Measurements from ENCODE around the gene JMJD7.

Gene JMJD7

GRCh38 chr15:41865490-41866055, 37.7 kb downstream of the JMJD7 start:
- no peaks in the 10 kb centered on the region for H3K9me3 ChIP-seq (ENCODE audit: control extremely low read depth in 1 of 5, control insufficient read depth in 4 of 5, insufficient read depth in 2 of 5, low read depth in 1 of 5, low read length in 4 of 5)
- no peak overlapping the region for H3K27ac ChIP-seq (ENCODE audit: insufficient read depth in 1 of 2, low read depth in 1 of 2, low read length in 2 of 2, poor library complexity in 1 of 2, severe bottlenecking in 2 of 2)
- ChIA-PET POLR2A (no interaction called here), CTCF (interaction anchor here (0.8 to 1.6 kb wide), 3 partner anchors 12 to 92 kb away, joined by 3 to 5 read pairs (median 5); no protein-coding TSS in a partner anchor)
- H3K4me1 ChIP-seq (ENCODE audit: control extremely low read depth in 1 of 4, control insufficient read depth in 4 of 4, insufficient read depth in 4 of 4, low read length in 3 of 4): no peaks in the 10 kb centered on the region
- no peak for DNase-seq
- WGBS (ENCODE audit: insufficient coverage): 96% methylated on average over 13 of the region's 18 CpGs
- H3K36me3 ChIP-seq (ENCODE audit: control insufficient read depth in 4 of 4, insufficient read depth in 4 of 4, low read length in 3 of 4): no peaks in the 10 kb centered on the region
- H3K4me3 ChIP-seq (ENCODE audit: control insufficient read depth in 1 of 7, extremely low read depth in 1 of 7, insufficient read depth in 4 of 7, low read depth in 2 of 7, low read length in 6 of 7): no peak overlapping the region
- no peaks in the 10 kb centered on the region for H3K27me3 ChIP-seq (replicated peaks in 2 of 5; ENCODE audit: control insufficient read depth in 4 of 5, insufficient read depth in 5 of 5, low read length in 4 of 5)

GRCh38 chr15:41866263-41866703, 38.4 kb downstream of the JMJD7 start:
- H3K36me3 ChIP-seq (ENCODE audit: control insufficient read depth in 4 of 4, insufficient read depth in 4 of 4, low read length in 3 of 4): no peaks in the 10 kb centered on the region
- 87% methylated on average over 6 of the region's 8 CpGs for WGBS (ENCODE audit: insufficient coverage)
- H3K27me3 ChIP-seq (replicated peaks in 2 of 5; ENCODE audit: control insufficient read depth in 4 of 5, insufficient read depth in 5 of 5, low read length in 4 of 5): no peaks in the 10 kb centered on the region
- POLR2A ChIA-PET: no interaction called here
- no peaks in the 10 kb centered on the region for H3K4me1 ChIP-seq (ENCODE audit: control extremely low read depth in 1 of 4, control insufficient read depth in 4 of 4, insufficient read depth in 4 of 4, low read length in 3 of 4)
- no peaks in the 10 kb centered on the region for H3K9me3 ChIP-seq (ENCODE audit: control extremely low read depth in 1 of 5, control insufficient read depth in 4 of 5, insufficient read depth in 2 of 5, low read depth in 1 of 5, low read length in 4 of 5)
- no peak overlapping the region for H3K27ac ChIP-seq (ENCODE audit: insufficient read depth in 1 of 2, low read depth in 1 of 2, low read length in 2 of 2, poor library complexity in 1 of 2, severe bottlenecking in 2 of 2)
- no peak overlapping the region for H3K4me3 ChIP-seq (ENCODE audit: control insufficient read depth in 1 of 7, extremely low read depth in 1 of 7, insufficient read depth in 4 of 7, low read depth in 2 of 7, low read length in 6 of 7)
- CTCF ChIA-PET: interaction anchor here (1.6 kb wide), 1 partner anchor 93 kb away, joined by 5 read pairs; no protein-coding TSS in a partner anchor
- DNase-seq: no peak

GRCh38 chr15:41866872-41867579, 39.1 kb downstream of the JMJD7 start:
- H3K27me3 ChIP-seq (replicated peaks in 2 of 5; ENCODE audit: control insufficient read depth in 4 of 5, insufficient read depth in 5 of 5, low read length in 4 of 5): no peaks in the 10 kb centered on the region
- ChIA-PET POLR2A (no interaction called here), CTCF (no interaction called here)
- no peaks in the 10 kb centered on the region for H3K9me3 ChIP-seq (ENCODE audit: control extremely low read depth in 1 of 5, control insufficient read depth in 4 of 5, insufficient read depth in 2 of 5, low read depth in 1 of 5, low read length in 4 of 5)
- WGBS (ENCODE audit: insufficient coverage): 91% methylated on average over 17 of the region's 25 CpGs
- H3K4me1 ChIP-seq (ENCODE audit: control extremely low read depth in 1 of 4, control insufficient read depth in 4 of 4, insufficient read depth in 4 of 4, low read length in 3 of 4): no peaks in the 10 kb centered on the region
- DNase-seq: no peak
- H3K27ac ChIP-seq (ENCODE audit: insufficient read depth in 1 of 2, low read depth in 1 of 2, low read length in 2 of 2, poor library complexity in 1 of 2, severe bottlenecking in 2 of 2): no peak overlapping the region
- H3K4me3 ChIP-seq (ENCODE audit: control insufficient read depth in 1 of 7, extremely low read depth in 1 of 7, insufficient read depth in 4 of 7, low read depth in 2 of 7, low read length in 6 of 7): no peak overlapping the region
- H3K36me3 ChIP-seq (ENCODE audit: control insufficient read depth in 4 of 4, insufficient read depth in 4 of 4, low read length in 3 of 4): no peaks in the 10 kb centered on the region

- CTCF ChIA-PET: interaction anchor here (1.3 kb wide), 1 partner anchor 23 kb away, joined by 3 read pairs; no protein-coding TSS in a partner anchor
- Histone ChIP-seq H3K4me3 (ENCODE audit: control insufficient read depth in 1 of 7, extremely low read depth in 1 of 7, insufficient read depth in 4 of 7, low read depth in 2 of 7, low read length in 6 of 7) (no peak overlapping the region), H3K4me1 (ENCODE audit: control extremely low read depth in 1 of 4, control insufficient read depth in 4 of 4, insufficient read depth in 4 of 4, low read length in 3 of 4) (no peaks in the 10 kb centered on the region), H3K27me3 (replicated peaks in 2 of 5; ENCODE audit: control insufficient read depth in 4 of 5, insufficient read depth in 5 of 5, low read length in 4 of 5) (no peaks in the 10 kb centered on the region), H3K36me3 (ENCODE audit: control insufficient read depth in 4 of 4, insufficient read depth in 4 of 4, low read length in 3 of 4) (no peaks in the 10 kb centered on the region), H3K27ac (ENCODE audit: insufficient read depth in 1 of 2, low read depth in 1 of 2, low read length in 2 of 2, poor library complexity in 1 of 2, severe bottlenecking in 2 of 2) (no peak overlapping the region), H3K9me3 (ENCODE audit: control extremely low read depth in 1 of 5, control insufficient read depth in 4 of 5, insufficient read depth in 2 of 5, low read depth in 1 of 5, low read length in 4 of 5) (no peaks in the 10 kb centered on the region)
- POLR2A ChIA-PET: no interaction called here
- WGBS (ENCODE audit: insufficient coverage): 90% methylated on average over 13 of the region's 15 CpGs
- no peak for DNase-seq
These were observed 40.4 kb downstream of the JMJD7 start for GRCh38 chr15:41868321-41868720.

- no peaks in the 10 kb centered on the region for H3K27me3 ChIP-seq (replicated peaks in 2 of 5; ENCODE audit: control insufficient read depth in 4 of 5, insufficient read depth in 5 of 5, low read length in 4 of 5)
- no peak overlapping the region for H3K27ac ChIP-seq (ENCODE audit: insufficient read depth in 1 of 2, low read depth in 1 of 2, low read length in 2 of 2, poor library complexity in 1 of 2, severe bottlenecking in 2 of 2)
- ChIA-PET POLR2A (no interaction called here), CTCF (interaction anchor here (1.2 to 1.9 kb wide), 3 partner anchors 9 to 47 kb away, joined by 3 to 5 read pairs (median 3); no protein-coding TSS in a partner anchor)
- no peak overlapping the region for H3K4me3 ChIP-seq (ENCODE audit: control insufficient read depth in 1 of 7, extremely low read depth in 1 of 7, insufficient read depth in 4 of 7, low read depth in 2 of 7, low read length in 6 of 7)
- DNase-seq: no peak
- WGBS (ENCODE audit: insufficient coverage): 97% methylated on average over 36 of the region's 42 CpGs
- no peaks in the 10 kb centered on the region for H3K36me3 ChIP-seq (ENCODE audit: control insufficient read depth in 4 of 4, insufficient read depth in 4 of 4, low read length in 3 of 4)
- no peaks in the 10 kb centered on the region for H3K4me1 ChIP-seq (ENCODE audit: control extremely low read depth in 1 of 4, control insufficient read depth in 4 of 4, insufficient read depth in 4 of 4, low read length in 3 of 4)
- no peaks in the 10 kb centered on the region for H3K9me3 ChIP-seq (ENCODE audit: control extremely low read depth in 1 of 5, control insufficient read depth in 4 of 5, insufficient read depth in 2 of 5, low read depth in 1 of 5, low read length in 4 of 5)
These were observed 42.1 kb downstream of the JMJD7 start for GRCh38 chr15:41869770-41870688.

- no peak overlapping the region for H3K27ac ChIP-seq (ENCODE audit: insufficient read depth in 1 of 2, low read depth in 1 of 2, low read length in 2 of 2, poor library complexity in 1 of 2, severe bottlenecking in 2 of 2)
- H3K9me3 ChIP-seq (ENCODE audit: control extremely low read depth in 1 of 5, control insufficient read depth in 4 of 5, insufficient read depth in 2 of 5, low read depth in 1 of 5, low read length in 4 of 5): no peaks in the 10 kb centered on the region
- POLR2A ChIA-PET: no interaction called here
- WGBS (ENCODE audit: insufficient coverage): 96% methylated on average over 9 of the region's 9 CpGs
- H3K4me3 ChIP-seq (ENCODE audit: control insufficient read depth in 1 of 7, extremely low read depth in 1 of 7, insufficient read depth in 4 of 7, low read depth in 2 of 7, low read length in 6 of 7): no peak overlapping the region
- no peaks in the 10 kb centered on the region for H3K27me3 ChIP-seq (replicated peaks in 2 of 5; ENCODE audit: control insufficient read depth in 4 of 5, insufficient read depth in 5 of 5, low read length in 4 of 5)
- no peaks in the 10 kb centered on the region for H3K36me3 ChIP-seq (ENCODE audit: control insufficient read depth in 4 of 4, insufficient read depth in 4 of 4, low read length in 3 of 4)
- DNase-seq: no peak
- H3K4me1 ChIP-seq (ENCODE audit: control extremely low read depth in 1 of 4, control insufficient read depth in 4 of 4, insufficient read depth in 4 of 4, low read length in 3 of 4): no peaks in the 10 kb centered on the region
- CTCF ChIA-PET: interaction anchor here (1.2 to 1.9 kb wide), 4 partner anchors 9 to 46 kb away, joined by 3 to 5 read pairs (median 4); no protein-coding TSS in a partner anchor
These were observed 42.8 kb downstream of the JMJD7 start for GRCh38 chr15:41870689-41871081.
